GM23248 (cell line): ENCODE results near the gene SOX5.

Experiments used
- EZH2 ChIP-seq: fragments of 200-600 bp; sonication (generic); IDR thresholded peaks from 2 replicates; pipeline ENCODE4 v1.6.1; 2018; ENCODE audit warnings: antibody characterized with exemption, mild to moderate bottlenecking; ENCODE audit not compliant: insufficient read depth, poor library complexity, severe bottlenecking
- EZH2phosphoT487 ChIP-seq: fragments of 200-600 bp; sonication (generic); IDR thresholded peaks from 2 replicates; pipeline ENCODE4 v1.6.1; 2018; ENCODE audit warnings: antibody characterized with exemption, moderate library complexity, mild to moderate bottlenecking, low read depth; ENCODE audit not compliant: insufficient read depth

DNA sequence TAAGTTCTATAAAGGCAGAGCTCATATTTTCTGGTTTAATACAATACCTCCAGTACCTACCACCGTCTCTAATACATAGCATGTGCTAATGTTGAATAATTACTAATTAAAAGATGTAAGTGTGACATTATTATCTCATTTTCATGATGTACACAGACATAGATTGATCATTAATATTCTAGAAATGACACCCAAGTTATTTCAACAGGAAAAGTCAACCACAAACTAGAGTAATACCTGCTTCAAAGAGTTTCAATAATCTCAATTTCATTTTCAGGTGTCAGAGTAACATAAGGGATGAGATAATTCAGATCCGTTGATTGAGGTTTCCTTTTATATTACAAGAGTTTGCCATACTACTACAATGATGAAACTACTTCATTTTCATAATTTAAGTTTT is 388.9 kb downstream of the SOX5 start:
- TF ChIP-seq EZH2, result no peak
- no peak for TF ChIP-seq EZH2phosphoT487
